ENCODE results near the gene LYST.

- TF ChIP-seq CTCF (IDR thresholded peaks at IDR 0.05): no peak
- no peak for TF ChIP-seq POLR2AphosphoS5 (IDR thresholded peaks at IDR 0.05; ENCODE audit: insufficient read depth in 1 of 2, low read depth in 1 of 2)
- no peak for TF ChIP-seq POLR2A (IDR thresholded peaks at IDR 0.05)
Measured at GRCh38 chr1:235734335-235734734, 132.4 kb downstream of the LYST start.
